ENCODE measurements around the gene ADCYAP1. TPM values are rescaled to one million over a fixed set of nuclear protein-coding genes. Genes with fewer than 3 reads are reported as not detected.

Gene ADCYAP1
- total and polyA plus RNA-seq, 2 experiments from 2014 or later = not detected

DNA sequence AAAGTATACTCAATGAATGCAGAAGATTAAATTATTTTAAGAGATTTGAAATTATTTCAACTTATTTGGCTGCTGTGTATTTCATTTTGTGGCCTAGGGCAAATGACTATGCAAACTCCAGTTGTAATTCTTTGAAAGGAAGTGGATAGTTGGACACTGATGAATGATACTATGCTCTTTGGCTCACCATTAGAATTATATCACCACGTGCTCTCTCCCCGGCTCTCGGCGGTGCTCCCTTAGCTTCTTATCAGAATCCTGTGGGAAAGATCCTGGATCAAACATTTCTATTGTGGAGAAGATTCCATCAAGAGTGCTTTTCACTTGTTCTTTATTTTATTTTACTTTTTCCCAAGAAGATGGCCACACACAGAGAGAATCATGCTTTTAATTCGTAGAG lies 55.2 kb downstream of the ADCYAP1 start:
- H4K20me1 ChIP-seq (ENCODE audit: insufficient read depth) = no peaks in the 10 kb centered on the region
- H3K4me2 ChIP-seq (ENCODE audit: unreplicated experiment) = no peak overlapping the region
- 67 to 68% methylated on average over 5 of the region's 5 CpGs for WGBS, 2 experiments (ENCODE audit: low coverage in 1 of 2, low lambda C conversion rate in 2 of 2, missing lambda C conversion rate in 2 of 2)
- in situ Hi-C loops (cut with MboI) = no loop called here
- H3K36me3 ChIP-seq (ENCODE audit: low read depth) = no peaks in the 10 kb centered on the region
- no peaks in the 10 kb centered on the region for H3F3A ChIP-seq (ENCODE audit: insufficient read depth)
- H3K4me3 ChIP-seq = no peak overlapping the region
- no peak overlapping the region for H2AFZ ChIP-seq
- H3K79me2 ChIP-seq (ENCODE audit: insufficient read depth) = no peaks in the 10 kb centered on the region
- TF ChIP-seq EZH2phosphoT487 (IDR thresholded peaks at IDR 0.05; ENCODE audit: insufficient read depth, low read depth) (no peak), EZH2 (IDR thresholded peaks at IDR 0.05; ENCODE audit: insufficient read depth, poor library complexity, severe bottlenecking) (no peak)
- no peak overlapping the region for H3K9ac ChIP-seq
- H3K4me1 ChIP-seq (ENCODE audit: insufficient read depth) = no peaks in the 10 kb centered on the region
- H3K27me3 ChIP-seq (replicated peaks; ENCODE audit: insufficient read depth) = no peaks in the 10 kb centered on the region; the same call in 1 of the 2 replicates
- no peaks in the 10 kb centered on the region for H3K9me2 ChIP-seq (ENCODE audit: insufficient read depth)
- H3K9me3 ChIP-seq (ENCODE audit: low read depth) = no peaks in the 10 kb centered on the region
- H3K27ac ChIP-seq = no peak overlapping the region
- no peak for DNase-seq

Other genes with a start within 250 kb of the ADCYAP1 start
- gene TYMS, start 247.2 kb upstream of the ADCYAP1 start, total RNA-seq (2014; rRNA removed; shearing (Covaris generic)) = 16.8 and 17.7 TPM in 2 replicates
- gene TYMS, start 247.2 kb upstream of the ADCYAP1 start, polyA plus RNA-seq (2016; fragmentation: Nextera tagmentation; extraction: Ambion mirVana) = 71.5 and 72.8 TPM in 2 replicates
- gene ENOSF1, start 192.2 kb upstream of the ADCYAP1 start, total RNA-seq (2014; rRNA removed; shearing (Covaris generic)) = 17.5 and 24.3 TPM in 2 replicates
- gene ENOSF1, start 192.2 kb upstream of the ADCYAP1 start, polyA plus RNA-seq (2016; fragmentation: Nextera tagmentation; extraction: Ambion mirVana) = 18.0 and 20.0 TPM in 2 replicates
- gene YES1, start 92.6 kb upstream of the ADCYAP1 start, total RNA-seq (2014; rRNA removed; shearing (Covaris generic)) = 89.9 and 91.6 TPM in 2 replicates
- gene YES1, start 92.6 kb upstream of the ADCYAP1 start, polyA plus RNA-seq (2016; fragmentation: Nextera tagmentation; extraction: Ambion mirVana) = 23.6 and 23.8 TPM in 2 replicates